HG03575 (cell line): ENCODE measurements around the gene ZFP3.
"Not testable (repeated sequence)": the region's sequence is repeated elsewhere in the genome, so short reads cannot be mapped to it uniquely, and the experiment has no call there.

Experiments
- ATAC-seq: cut with Tn5 transposase; IDR thresholded peaks from one replicate; pipeline ENCODE4 v1.9.1; 2021; ENCODE audit not compliant: unreplicated experiment, insufficient number of reproducible peaks, low FRiP score; ENCODE audit errors: extremely low read depth

Gene ZFP3

GRCh38 chr17:5069724-5070123 is 8.5 kb upstream of the ZFP3 start:
- no peak for ATAC-seq

DNA sequence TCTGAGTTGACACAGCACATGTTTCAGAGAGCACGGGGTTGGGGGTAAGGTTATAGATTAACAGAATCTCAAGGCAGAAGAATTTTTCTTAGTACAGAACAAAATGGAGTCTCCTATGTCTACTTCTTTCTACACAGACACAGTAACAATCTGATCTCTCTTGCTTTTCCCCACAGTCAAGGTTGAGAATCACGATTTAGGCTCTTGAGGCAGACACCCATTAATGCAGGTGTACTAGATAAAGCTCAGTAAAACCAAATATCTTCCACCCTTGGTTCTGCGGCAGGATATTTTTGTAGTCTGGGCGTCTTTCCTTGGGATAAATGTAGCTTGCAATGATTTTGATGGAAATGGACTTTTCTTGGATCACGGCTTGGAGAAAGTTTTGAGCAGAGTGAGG is 2.8 kb upstream of the ZFP3 start:
- not testable (repeated sequence) for ATAC-seq

- ATAC-seq = not testable (repeated sequence)
Measured at GRCh38 chr17:5077275-5077674, 992 bp upstream of the ZFP3 start.

DNA sequence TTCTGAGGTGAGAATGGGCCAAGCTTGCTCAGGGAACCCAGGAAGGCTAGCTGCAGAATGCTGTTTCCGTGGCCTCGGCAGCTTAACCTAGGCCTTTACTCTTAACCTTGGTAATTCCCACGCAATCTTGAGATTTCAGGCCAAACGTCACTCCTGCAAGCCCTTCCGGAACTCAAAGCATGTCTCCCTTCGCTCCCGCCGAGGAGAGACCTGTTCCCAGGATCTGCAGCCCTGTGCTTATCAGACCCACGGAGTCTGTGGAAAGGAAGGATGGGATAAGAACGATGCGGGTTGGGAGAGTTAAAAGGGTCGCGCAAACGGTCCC is 524 bp upstream of the ZFP3 start:
- no peak for ATAC-seq

GRCh38 chr17:5080591-5080990 is 2.3 kb downstream of the ZFP3 start:
- no peak for ATAC-seq

DNA sequence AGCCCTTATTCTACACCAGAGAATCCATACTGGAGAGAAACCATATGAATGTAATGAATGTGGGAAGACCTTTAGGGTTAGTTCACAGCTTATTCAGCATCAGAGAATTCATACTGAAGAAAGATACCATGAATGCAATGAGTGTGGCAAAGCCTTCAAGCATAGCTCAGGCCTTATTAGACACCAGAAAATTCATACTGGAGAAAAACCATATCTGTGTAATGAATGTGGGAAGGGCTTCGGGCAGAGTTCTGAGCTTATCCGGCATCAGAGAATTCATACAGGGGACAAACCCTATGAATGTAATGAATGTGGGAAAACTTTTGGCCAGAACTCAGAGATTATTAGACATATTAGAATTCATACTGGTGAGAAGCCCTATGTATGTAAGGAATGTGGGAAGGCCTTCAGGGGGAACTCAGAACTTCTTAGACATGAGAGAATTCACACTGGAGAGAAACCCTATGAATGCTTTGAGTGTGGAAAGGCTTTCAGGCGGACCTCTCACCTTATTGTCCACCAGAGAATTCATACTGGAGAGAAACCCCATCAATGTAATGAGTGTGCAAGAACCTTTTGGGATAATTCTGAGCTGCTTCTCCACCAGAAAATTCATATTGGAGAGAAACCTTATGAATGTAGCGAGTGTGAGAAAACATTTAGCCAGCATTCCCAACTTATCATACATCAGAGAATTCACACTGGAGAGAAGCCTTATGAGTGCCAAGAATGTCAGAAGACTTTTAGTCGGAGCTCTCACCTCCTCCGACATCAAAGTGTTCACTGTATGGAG is 14.1 kb downstream of the ZFP3 start:
- no peak for ATAC-seq

DNA sequence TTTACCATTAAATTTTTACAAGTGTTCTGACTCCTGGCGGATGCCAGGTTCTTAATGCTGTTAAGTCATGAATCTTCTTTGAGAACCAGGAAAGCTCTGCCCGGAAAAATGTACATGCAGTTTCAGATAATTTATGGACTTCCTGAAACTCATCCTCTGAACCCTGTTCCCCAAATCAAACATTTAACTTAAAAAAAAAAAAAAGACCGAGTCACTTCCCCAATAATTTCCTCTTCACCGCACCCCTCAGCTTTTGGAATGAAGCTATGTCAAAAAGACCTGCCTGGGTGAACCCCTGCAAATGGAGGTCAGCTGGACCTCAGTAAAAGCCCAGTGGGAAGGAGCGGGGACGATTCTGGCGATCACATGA is 18.4 kb downstream of the ZFP3 start:
- no peak for ATAC-seq

DNA sequence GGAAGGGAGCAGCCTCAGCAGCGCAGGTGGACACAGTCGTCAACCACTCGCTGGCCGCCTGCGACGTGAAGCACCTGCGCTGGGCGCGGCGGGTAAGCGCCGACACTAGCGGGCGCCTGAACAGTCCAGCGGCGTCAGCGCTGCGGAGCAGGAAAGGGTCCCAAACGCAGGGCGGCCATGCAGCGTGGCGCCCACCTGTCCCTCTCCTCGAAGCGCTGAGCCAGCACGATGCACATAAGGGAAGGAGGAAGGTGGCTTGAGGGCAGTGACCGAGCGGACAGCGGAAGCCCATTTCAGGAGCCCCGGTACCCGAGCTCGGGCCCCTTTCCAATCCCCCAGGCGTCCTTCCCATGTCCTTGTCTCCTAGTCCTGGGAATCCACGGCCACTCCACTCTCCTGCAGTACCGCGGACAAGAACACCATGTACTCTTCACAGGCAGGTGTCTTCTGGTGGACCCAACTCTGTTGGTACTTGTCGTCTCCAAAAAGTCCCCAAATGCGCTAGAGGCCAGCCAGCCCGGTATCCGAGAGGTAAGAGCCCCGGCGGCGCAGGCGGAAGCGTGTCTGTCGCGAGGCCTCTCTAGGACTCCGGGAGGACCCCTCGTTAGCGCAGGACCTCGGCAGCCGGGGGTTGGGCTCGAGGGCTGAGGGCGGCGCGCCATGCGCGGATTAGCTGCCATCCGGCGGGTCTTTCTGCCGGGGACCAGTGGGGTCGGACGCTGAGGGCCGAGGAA is 19.0 kb downstream of the ZFP3 start:
- no peak for ATAC-seq

GRCh38 chr17:5099271-5099670 is 21.0 kb downstream of the ZFP3 start:
- no peak for ATAC-seq

DNA sequence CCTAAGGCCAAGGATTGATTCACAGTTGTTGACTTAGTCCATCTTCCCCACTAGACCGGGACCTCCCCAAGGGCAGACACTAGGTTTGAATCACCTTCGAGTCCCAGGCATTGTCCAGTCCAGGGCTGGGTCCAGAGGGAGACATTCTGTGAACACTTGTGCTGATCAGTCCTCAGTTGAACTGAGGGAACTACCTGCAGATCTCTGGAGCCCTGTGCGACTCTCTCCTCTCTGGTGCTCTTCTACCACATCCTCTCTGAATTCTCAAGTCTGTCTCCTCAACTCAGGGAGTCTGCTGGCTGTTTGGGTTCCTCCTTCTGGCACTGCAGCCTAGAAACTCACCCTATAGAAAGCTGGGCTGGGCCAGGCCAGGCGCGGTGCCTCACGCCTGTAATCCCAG is 22.6 kb downstream of the ZFP3 start:
- ATAC-seq = no peak

GRCh38 chr17:5110816-5111215 is 32.5 kb downstream of the ZFP3 start:
- no peak for ATAC-seq

- ATAC-seq = no peak
Measured at GRCh38 chr17:5111402-5112204, 33.3 kb downstream of the ZFP3 start, which contains the start of gene ZNF232. TSS of gene ZNF232 (minus strand) at chr17:5111878. CDS start at chr17:5111822, 56 bp downstream.

- ATAC-seq = no peak
Measured at GRCh38 chr17:5115673-5116651, 37.7 kb downstream of the ZFP3 start, which contains the start of gene USP6. TSS of gene USP6 (plus strand) at chr17:5116032. CDS start at chr17:5130368, 14,336 bp downstream.

GRCh38 chr17:5118219-5118618 is 40.0 kb downstream of the ZFP3 start:
- ATAC-seq = no peak

GRCh38 chr17:5120036-5120435 is 41.8 kb downstream of the ZFP3 start:
- no peak for ATAC-seq

DNA sequence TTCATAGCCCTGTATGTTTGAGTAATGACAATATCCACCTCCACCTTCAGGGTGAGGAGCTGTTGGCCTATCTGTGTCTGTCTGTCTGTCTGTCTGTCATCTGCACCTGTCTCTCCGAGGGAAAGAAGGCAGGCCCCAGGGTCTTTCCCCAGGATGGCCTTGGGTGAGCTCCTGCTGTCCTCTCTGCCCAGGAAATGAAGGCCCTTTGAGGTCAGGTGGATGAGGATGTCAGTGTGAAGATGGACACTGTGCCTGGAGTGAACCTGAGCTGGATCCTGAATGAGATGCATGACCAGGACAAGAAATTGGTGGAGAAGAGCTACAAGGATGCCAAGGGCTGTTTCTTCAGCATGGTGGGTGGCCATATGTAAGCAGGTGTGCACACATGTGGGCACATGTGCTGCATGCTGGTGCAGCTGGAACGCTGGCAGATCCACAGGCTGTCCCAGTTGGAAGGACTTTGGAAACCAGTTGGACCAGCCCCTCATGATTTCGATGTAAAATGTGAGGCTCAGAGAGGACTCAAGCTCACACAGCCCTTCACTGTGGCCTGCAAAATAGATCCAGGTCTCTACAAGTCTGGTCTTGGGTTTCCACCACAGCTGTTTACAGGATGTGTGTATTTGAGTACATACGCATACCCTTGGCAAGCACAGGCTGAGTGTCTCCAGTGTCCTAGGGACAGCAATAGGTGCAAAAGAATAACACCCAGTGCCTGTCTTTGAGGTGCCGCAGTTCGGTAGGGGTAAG is 42.3 kb downstream of the ZFP3 start:
- ATAC-seq = not testable (repeated sequence)

DNA sequence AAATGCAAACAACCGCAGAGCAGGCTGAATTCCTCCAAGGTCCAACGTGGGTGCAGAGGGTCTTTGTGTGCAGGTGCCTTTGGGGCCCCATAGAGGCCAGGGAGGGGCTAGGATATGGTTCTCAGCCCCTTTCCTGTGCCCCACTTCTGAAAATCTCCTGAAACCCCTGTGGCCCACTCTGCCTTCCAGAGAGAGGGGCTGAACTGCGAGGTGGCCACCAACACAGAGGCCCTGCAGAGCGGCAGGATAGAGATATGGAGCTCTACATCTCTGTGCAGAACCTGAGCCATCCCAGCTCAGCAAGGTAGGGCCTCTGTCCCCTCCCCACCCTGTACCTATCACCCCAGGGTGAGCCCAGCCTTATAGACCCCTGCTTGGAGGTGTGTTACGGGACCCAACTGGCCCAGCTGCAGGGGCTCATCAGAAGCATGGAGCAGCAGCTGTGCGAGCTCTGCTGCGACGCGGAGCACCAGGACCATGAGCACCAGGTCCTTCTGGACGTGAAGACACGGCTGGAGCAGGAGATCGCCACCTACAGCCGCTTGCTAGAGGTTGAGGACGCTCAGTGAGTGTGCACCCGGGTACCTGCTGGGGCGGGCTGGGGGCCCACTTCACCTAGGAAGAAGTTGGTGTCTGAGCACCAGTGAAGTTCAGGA is 43.0 kb downstream of the ZFP3 start:
- no peak for ATAC-seq
